Stimulated activated CD4-positive, alpha-beta T cell treated with anti-CD3 and anti-CD28 coated beads, Interleukin-1b, Interleukin-23, amount 100 ng/mL, for 48 hours (primary cell): ENCODE results near the gene UPF2.
A peak's percentile ranks its signal among the peaks of the same experiment; 100 is the strongest.
"Not testable (repeated sequence)": the region's sequence is repeated elsewhere in the genome, so short reads cannot be mapped to it uniquely, and the experiment has no call there.

ENCODE experiments used
- DNase-seq: peaks from one replicate; pipeline ENCODE4 v3.0.0-alpha.2; 2020

Gene UPF2

GRCh38 chr10:12036073-12036655, 6.4 kb downstream of the UPF2 start:
- no peak for DNase-seq

- no peak for DNase-seq
These were observed 11.2 kb downstream of the UPF2 start for GRCh38 chr10:12031404-12031803.

- no peak for DNase-seq
These were observed 15.1 kb downstream of the UPF2 start for GRCh38 chr10:12027539-12027938.

GRCh38 chr10:12025591-12025990, 17.0 kb downstream of the UPF2 start:
- no peak for DNase-seq

GRCh38 chr10:12022580-12023257, 19.9 kb downstream of the UPF2 start:
- no peak for DNase-seq

- no peak for DNase-seq
These were observed 22.0 kb downstream of the UPF2 start for GRCh38 chr10:12020574-12020973.

- DNase-seq = no peak
These were observed 23.2 kb downstream of the UPF2 start for GRCh38 chr10:12019283-12019971.

GRCh38 chr10:12018438-12019282, 23.9 kb downstream of the UPF2 start:
- DNase-seq = no peak

GRCh38 chr10:12013926-12014325, 28.7 kb downstream of the UPF2 start:
- no peak for DNase-seq

GRCh38 chr10:12013391-12013790, 29.2 kb downstream of the UPF2 start:
- DNase-seq = not testable (repeated sequence)

GRCh38 chr10:12010353-12010752, 32.3 kb downstream of the UPF2 start:
- DNase-seq = no peak

GRCh38 chr10:12008842-12009241, 33.8 kb downstream of the UPF2 start:
- DNase-seq = not testable (repeated sequence)

- no peak for DNase-seq
These were observed 35.9 kb downstream of the UPF2 start for GRCh38 chr10:12006671-12007070.

GRCh38 chr10:11993834-11994468, 48.7 kb downstream of the UPF2 start:
- DNase-seq = no peak

- DNase-seq = no peak
These were observed 53.7 kb downstream of the UPF2 start for GRCh38 chr10:11988924-11989323.

- DNase-seq = peak; percentile 67
These were observed 55.9 kb downstream of the UPF2 start for GRCh38 chr10:11986593-11987216.

- DNase-seq = no peak
These were observed 60.4 kb downstream of the UPF2 start for GRCh38 chr10:11982253-11982652.

GRCh38 chr10:11975795-11976194, 66.8 kb downstream of the UPF2 start:
- DNase-seq = no peak

GRCh38 chr10:11972523-11972922, 70.1 kb downstream of the UPF2 start:
- DNase-seq = not testable (repeated sequence)

- no peak for DNase-seq
These were observed 80.4 kb downstream of the UPF2 start for GRCh38 chr10:11962176-11962575.

- no peak for DNase-seq
These were observed 80.8 kb downstream of the UPF2 start for GRCh38 chr10:11961771-11962170.

GRCh38 chr10:11959966-11960365, 82.6 kb downstream of the UPF2 start:
- DNase-seq = no peak
